ENCODE results near the gene ELF3.
"Not testable (repeated sequence)": the region's sequence is repeated elsewhere in the genome, so short reads cannot be mapped to it uniquely, and the experiment has no call there.

The ELF3 gene

GRCh38 chr1:202045705-202046104 lies 35.3 kb downstream of the ELF3 start:
- ChIA-PET CTCF (interaction anchor here (1.5 kb wide), 1 partner anchor 35 kb away, joined by 3 read pairs; the partner anchor contains the start of gene ELF3), POLR2A (no interaction called here)
- no peak for TF ChIP-seq CTCF (IDR thresholded peaks at IDR 0.05; ENCODE audit: control extremely low read depth, extremely low read depth, low read depth, missing control alignments)
- DNase-seq (ENCODE audit: extremely low spot score), result no peak

GRCh38 chr1:202046227-202046626 lies 35.8 kb downstream of the ELF3 start:
- DNase-seq (ENCODE audit: extremely low spot score), result no peak
- POLR2A ChIA-PET, result no interaction called here
- CTCF ChIA-PET, result interaction anchor here (1.5 kb wide), 1 partner anchor 36 kb away, joined by 3 read pairs; the partner anchor contains the start of gene ELF3
- no peak for TF ChIP-seq CTCF (IDR thresholded peaks at IDR 0.05; ENCODE audit: control extremely low read depth, extremely low read depth, low read depth, missing control alignments)

DNA sequence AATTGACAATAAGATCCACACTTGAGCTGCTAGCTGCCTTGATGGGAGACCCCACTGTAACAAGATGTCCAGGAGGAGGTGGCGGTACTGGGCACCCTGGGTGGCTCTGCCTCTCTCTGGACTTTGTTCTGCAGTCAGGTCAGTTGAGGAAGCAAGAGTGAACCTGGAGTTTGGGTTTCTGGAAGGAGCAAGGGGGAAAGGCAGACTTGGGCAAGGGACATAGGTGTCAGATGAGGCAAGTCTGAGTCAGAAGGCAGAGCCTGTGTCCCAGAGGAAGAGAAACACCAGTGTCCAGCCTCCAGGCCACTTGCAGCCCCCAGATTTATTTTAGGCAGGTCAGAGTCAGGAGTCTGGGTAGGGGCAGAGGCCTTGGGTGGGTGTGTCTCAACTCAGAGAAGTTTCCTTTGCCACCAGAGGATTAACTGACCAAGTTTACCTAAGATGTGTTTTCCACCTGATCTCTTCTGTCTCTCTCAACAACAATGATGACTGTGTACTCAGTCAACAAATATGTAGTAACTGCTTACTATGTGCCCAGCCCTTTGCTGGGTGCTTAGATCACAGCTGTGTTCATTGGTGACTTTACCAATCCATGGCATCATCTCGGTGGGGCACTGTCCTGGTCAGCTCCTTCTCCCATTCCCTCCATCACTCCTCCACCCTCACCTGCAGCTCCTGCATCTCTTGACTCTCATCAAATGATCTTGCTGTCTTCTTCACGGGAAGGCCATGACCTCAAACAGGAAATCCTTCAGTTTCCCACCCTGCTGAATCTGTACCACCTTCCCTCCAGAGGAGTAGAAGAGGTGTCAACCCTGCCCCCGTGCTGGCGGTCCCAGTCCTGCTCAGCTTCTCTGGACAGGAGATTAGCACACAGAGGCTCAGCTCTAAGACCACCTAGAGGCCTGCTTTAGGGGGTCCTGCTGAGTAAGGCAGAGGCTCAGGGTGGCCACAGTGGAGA lies 36.6 kb downstream of the ELF3 start:
- CTCF ChIA-PET, result interaction anchor here (1.0 to 1.5 kb wide), 2 partner anchors 10 to 37 kb away, joined by 3 read pairs; partner anchors contain the start of gene ELF3
- TF ChIP-seq CTCF (IDR thresholded peaks at IDR 0.05; ENCODE audit: control extremely low read depth, extremely low read depth, low read depth, missing control alignments), result no peak
- DNase-seq (ENCODE audit: extremely low spot score), result no peak
- POLR2A ChIA-PET, result no interaction called here

GRCh38 chr1:202047977-202048376 lies 37.6 kb downstream of the ELF3 start:
- POLR2A ChIA-PET, result no interaction called here
- TF ChIP-seq CTCF (IDR thresholded peaks at IDR 0.05; ENCODE audit: control extremely low read depth, extremely low read depth, low read depth, missing control alignments), result no peak
- DNase-seq (ENCODE audit: extremely low spot score), result no peak
- CTCF ChIA-PET, result interaction anchor here (1.0 kb wide), 1 partner anchor 9 kb away, joined by 3 read pairs; no protein-coding TSS in a partner anchor

- POLR2A ChIA-PET, result no interaction called here
- DNase-seq (ENCODE audit: extremely low spot score), result no peak
- no peak for TF ChIP-seq CTCF (IDR thresholded peaks at IDR 0.05; ENCODE audit: control extremely low read depth, extremely low read depth, low read depth, missing control alignments)
- CTCF ChIA-PET, result no interaction called here
Observed at GRCh38 chr1:202049129-202049528, 38.7 kb downstream of the ELF3 start.

DNA sequence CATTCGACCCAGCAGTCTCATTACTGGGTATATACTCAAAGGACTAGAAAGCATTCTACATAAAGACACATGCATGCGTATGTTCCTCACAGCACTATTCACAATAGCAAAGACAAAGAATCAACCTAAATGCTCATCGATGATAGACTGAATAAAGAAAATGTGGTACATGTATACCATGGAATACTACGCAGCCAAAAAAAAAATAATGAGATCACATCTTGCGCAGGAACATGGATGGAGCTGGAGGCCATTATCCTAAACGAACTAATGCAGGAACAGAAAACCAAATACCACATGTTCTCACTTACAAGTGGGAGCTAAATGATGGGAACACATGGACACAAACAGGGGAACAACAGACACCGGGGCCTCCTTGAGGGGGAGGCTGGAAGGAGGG lies 43.7 kb downstream of the ELF3 start:
- ChIA-PET POLR2A (no interaction called here), CTCF (interaction anchor here (1.0 kb wide), 1 partner anchor 33 kb away, joined by 3 read pairs; no protein-coding TSS in a partner anchor)
- TF ChIP-seq CTCF (IDR thresholded peaks at IDR 0.05; ENCODE audit: control extremely low read depth, extremely low read depth, low read depth, missing control alignments), result no peak
- no peak for DNase-seq (ENCODE audit: extremely low spot score)

DNA sequence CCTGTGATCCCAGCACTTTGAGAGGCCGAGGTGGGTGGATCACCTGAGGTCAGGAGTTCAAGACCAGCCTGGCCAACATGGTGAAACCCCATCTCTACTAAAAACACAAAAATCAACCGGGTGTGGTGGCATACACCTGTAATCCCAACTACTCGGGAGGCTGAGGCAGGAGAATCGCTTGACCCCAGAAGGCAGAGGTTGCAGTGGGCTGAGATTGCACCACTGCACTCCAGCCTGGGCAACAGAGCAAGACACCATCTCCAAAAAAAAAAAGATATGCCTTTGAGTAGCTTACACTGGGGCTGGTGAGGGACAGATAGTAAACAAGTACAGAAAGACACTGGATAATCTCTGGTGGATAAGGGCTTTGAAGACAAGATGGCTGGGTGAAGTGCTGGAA lies 44.3 kb downstream of the ELF3 start:
- POLR2A ChIA-PET; DNase-seq (ENCODE audit: extremely low spot score): not testable (repeated sequence)
- CTCF ChIA-PET, result interaction anchor here (1.0 kb wide), 1 partner anchor 32 kb away, joined by 3 read pairs; no protein-coding TSS in a partner anchor

All from GM10248 (cell line).